Measurements from ENCODE around the gene PIKFYVE. TPM values are rescaled to one million over a fixed set of nuclear protein-coding genes. Genes with fewer than 3 reads are reported as not detected.
A peak's percentile ranks its signal among the peaks of the same experiment; 100 is the strongest.

The PIKFYVE gene
- total and polyA plus RNA-seq, 2 of the 8 experiments (the other 6 are each of a cell fraction or from before 2014, with no cell fraction given) = 8.8 to 33.5 TPM

GRCh38 chr2:208252716-208253492, 13.2 kb upstream of the PIKFYVE start:
- CTCF ChIA-PET (ENCODE audit: partially characterized antibody) = interaction anchor here (1.0 to 6.2 kb wide), 10 partner anchors 14 to 179 kb away, joined by 3 to 53 read pairs (median 3); partner anchors contain the start of gene C2orf80

More at GRCh38 chr2:208252716-208253492, 13.2 kb upstream of the PIKFYVE start:
- 83% methylated on average over 3 of the region's 3 CpGs; no CpG with 5 or more reads in 1 of the 2 experiments for whole genome bisulfite sequencing, 2 experiments (ENCODE audit: extremely low coverage in 1 of 2, insufficient coverage in 1 of 2, insufficient read length in 1 of 2, insufficient replicate concordance in 2 of 2, low coverage in 1 of 2, low lambda C conversion rate in 2 of 2, missing lambda C conversion rate in 1 of 2)
- POLR2A ChIA-PET (ENCODE audit: partially characterized antibody) = interaction anchor here (0.8 to 7.0 kb wide), 7 partner anchors 12 to 142 kb away, joined by 3 to 68 read pairs (median 6); partner anchors contain the start of gene PIKFYVE
- Histone ChIP-seq H3K79me2 (ENCODE audit: control insufficient read depth in 1 of 2, insufficient read depth in 2 of 2, low read length in 2 of 2) (peaks cover 3 to 30% of the 10 kb centered on the region in 2 experiments; a peak in 3 of 4 replicates), H3K56ac (replicated peaks; ENCODE audit: insufficient read length, low read depth, low read length) (no peak overlapping the region), H3K14ac (ENCODE audit: insufficient read length) (no peak overlapping the region), H4K20me1 (replicated peaks in 1 of 2; ENCODE audit: control insufficient read depth in 1 of 2, insufficient read depth in 2 of 2, low read length in 2 of 2) (peaks cover 0 to 1% of the 10 kb centered on the region in 2 experiments), H3K9ac (replicated peaks in 1 of 4; ENCODE audit: extremely low read depth in 1 of 4, low read depth in 3 of 4, low read length in 3 of 4) (no peak overlapping the region), H2BK12ac (ENCODE audit: low read depth, low read length) (no peak overlapping the region), H3K79me1 (ENCODE audit: low read depth, low read length) (0 out of 2 replicates have a peak, but pooled peaks cover 3% of the 10 kb centered on the region), H2BK20ac (ENCODE audit: low read length) (no peak overlapping the region), H4K5ac (ENCODE audit: insufficient read length, low read depth, low read length) (no peak overlapping the region), H3K23ac (ENCODE audit: insufficient read length) (no peak overlapping the region), H3K4me2 (ENCODE audit: insufficient read depth in 1 of 2, low read depth in 2 of 2, low read length in 2 of 2) (peak overlapping the region; percentile 70 to 85; a peak in 3 of 4 replicates), H3K4ac (replicated peaks; ENCODE audit: insufficient read length, low read depth, low read length) (no peak overlapping the region), H2BK5ac (ENCODE audit: low read depth, low read length) (no peak overlapping the region), H3K18ac (ENCODE audit: extremely low read depth, low read length) (no peak overlapping the region), H2AK5ac (ENCODE audit: low read depth, low read length) (no peak overlapping the region), H3K4me1 (replicated peaks in 1 of 4; ENCODE audit: control insufficient read depth in 3 of 4, insufficient read depth in 4 of 4, low read length in 3 of 4) (peaks cover 0 to 5% (median 3%) of the 10 kb centered on the region in 4 experiments; a peak in 2 of 7 replicates), H3K27me3 (replicated peaks in 1 of 4; ENCODE audit: control insufficient read depth in 3 of 4, extremely low read depth in 1 of 4, insufficient read depth in 3 of 4, low read length in 3 of 4) (no peaks in the 10 kb centered on the region), H4K91ac (replicated peaks; ENCODE audit: insufficient read length, low read length) (no peak overlapping the region), H3K36me3 (ENCODE audit: control insufficient read depth in 2 of 4, insufficient read depth in 4 of 4, low read length in 3 of 4) (peaks cover 10 to 56% (median 29%) of the 10 kb centered on the region in 4 experiments), H3K4me3 (ENCODE audit: extremely low read depth in 1 of 4, insufficient read depth in 2 of 4, low read depth in 3 of 4, low read length in 4 of 4) (peak overlapping the region in 3 of 4 experiments; percentile 85 to 99 (median 99); a peak in 5 of 8 replicates), H3K9me3 (ENCODE audit: insufficient read depth in 2 of 2, low read depth in 1 of 2, low read length in 1 of 2) (no peaks in the 10 kb centered on the region), H3K27ac (ENCODE audit: low read depth, low read length) (no peak overlapping the region), H4K8ac (ENCODE audit: extremely low read depth, insufficient read depth, low read length) (no peak overlapping the region), H2BK120ac (replicated peaks; ENCODE audit: low read depth, low read length) (no peak overlapping the region), H3K23me2 (ENCODE audit: low read depth, low read length) (peaks cover 2% of the 10 kb centered on the region; the same call in 1 of the 2 replicates), H2BK15ac (ENCODE audit: low read length) (no peak overlapping the region), H2AFZ (ENCODE audit: low read length) (no peak overlapping the region)
- DNase-seq (ENCODE audit: low read depth in 1 of 2, low spot score in 2 of 2) (no peak), FAIRE-seq (no peak)
- TF ChIP-seq TCF12 (IDR thresholded peaks at IDR 0.05; ENCODE audit: low read depth, low read length) (no peak), CREB1 (IDR thresholded peaks at IDR 0.05) (no peak), POLR2AphosphoS5 (IDR thresholded peaks at IDR 0.05; ENCODE audit: low read depth, low read length) (no peak), CEBPB (IDR thresholded peaks at IDR 0.05; ENCODE audit: low read depth, low read length) (peak; percentile 24; the same call in 1 of the 2 replicates)
